Measurements from ENCODE around the gene MRPL43. TPM values are rescaled to one million over a fixed set of nuclear protein-coding genes. Genes with fewer than 3 reads are reported as not detected.
A peak's percentile ranks its signal among the peaks of the same experiment; 100 is the strongest.

The MRPL43 gene
- total and polyA plus RNA-seq, 10 of the 15 experiments (the other 5 are each of a cell fraction or from before 2014, with no cell fraction given) = 16.6 to 108 (median 65.1) TPM

GRCh38 chr10:100985336-100985735, 2.0 kb downstream of the MRPL43 start (continued):
- TF ChIP-seq TCF7 (IDR thresholded peaks at IDR 0.05; ENCODE audit: borderline replicate concordance) (no peak), RAD51 (IDR thresholded peaks at IDR 0.05) (peak; percentile 81), KAT2A (conservative IDR thresholded peaks at IDR 0.05; ENCODE audit: control insufficient read depth, low read depth, low read length) (no peak), IKZF1 (conservative IDR thresholded peaks at IDR 0.05) (0 out of 2 replicates have a peak, but pooled peaks have one; percentile 19), MEF2B (IDR thresholded peaks at IDR 0.05; ENCODE audit: partially characterized antibody, poor library complexity, severe bottlenecking) (peak; percentile 37), KLF5 (IDR thresholded peaks at IDR 0.05; ENCODE audit: partially characterized antibody) (no peak), PRDM15 (CRISPR knock-in tag; IDR thresholded peaks at IDR 0.05) (no peak), TBL1XR1 (IDR thresholded peaks at IDR 0.05; ENCODE audit: low read depth, low read length) (no peak), POLR2AphosphoS2 (IDR thresholded peaks at IDR 0.05; ENCODE audit: low read depth, low read length) (0 out of 2 replicates have a peak, but pooled peaks have one; percentile 27), GATAD2B (conservative IDR thresholded peaks at IDR 0.05; ENCODE audit: low read depth) (no peak), RAD21 (IDR thresholded peaks at IDR 0.05; ENCODE audit: insufficient read depth, low read depth, low read length) (no peak), BHLHE40 (IDR thresholded peaks at IDR 0.05; ENCODE audit: borderline replicate concordance in 1 of 2, low read depth in 2 of 2, low read length in 1 of 2) (peak; percentile 71 to 80), NBN (IDR thresholded peaks at IDR 0.05) (0 out of 2 replicates have a peak, but pooled peaks have one; percentile 55), NFIC (IDR thresholded peaks at IDR 0.05; ENCODE audit: low read depth, low read length) (no peak), ZBTB4 (CRISPR knock-in tag; IDR thresholded peaks at IDR 0.05) (no peak), SP1 (IDR thresholded peaks at IDR 0.05; ENCODE audit: low read depth, low read length) (no peak), ZBTB11 (CRISPR knock-in tag; IDR thresholded peaks at IDR 0.05) (no peak), ATF7 (IDR thresholded peaks at IDR 0.05; ENCODE audit: low read depth) (peak; percentile 32; the same call in 1 of the 2 replicates), BMI1 (IDR thresholded peaks at IDR 0.05; ENCODE audit: borderline replicate concordance) (no peak), RB1 (IDR thresholded peaks at IDR 0.05; ENCODE audit: borderline replicate concordance) (no peak), ZNF207 (IDR thresholded peaks at IDR 0.05; ENCODE audit: borderline replicate concordance) (no peak)

All from GM12878 (cell line).